ENCODE measurements around the gene SNCG. TPM values are rescaled to one million over a fixed set of nuclear protein-coding genes. Genes with fewer than 3 reads are reported as not detected.

SNCG gene
- total and polyA plus RNA-seq, 9 donors = 4.4 to 11.7 (median 5.9) TPM

GRCh38 chr10:86967481-86967941 is 9.1 kb downstream of the SNCG start:
- Histone ChIP-seq H3K27me3 (ENCODE audit: control insufficient read depth, insufficient read depth, low read length) (peaks cover 34% of the 10 kb centered on the region), H3K27ac (ENCODE audit: low read length) (no peak overlapping the region), H3K4me3 (ENCODE audit: low read length) (no peak overlapping the region), H3K9me3 (replicated peaks; ENCODE audit: control insufficient read depth, low read depth, low read length) (no peaks in the 10 kb centered on the region), H3K36me3 (ENCODE audit: control insufficient read depth, insufficient read depth, low read length) (no peaks in the 10 kb centered on the region), H3K4me1 (ENCODE audit: control insufficient read depth, insufficient read depth, low read length) (peaks cover 59% of the 10 kb centered on the region)
- peak; percentile 15 for DNase-seq
- 75% methylated on average over 7 of the region's 7 CpGs for WGBS (ENCODE audit: insufficient coverage)

GRCh38 chr10:86968271-86968993 is 10.0 kb downstream of the SNCG start, which contains the start of gene ADIRF:
ADIRF (plus strand) TSS chr10:86968482; CDS start chr10:86968545, 63 bp downstream.
- WGBS (ENCODE audit: insufficient coverage) = 18% methylated on average over 57 of the region's 59 CpGs
- H3K9me3 ChIP-seq (replicated peaks; ENCODE audit: control insufficient read depth, low read depth, low read length) = no peaks in the 10 kb centered on the region
- H3K27me3 ChIP-seq (ENCODE audit: control insufficient read depth, insufficient read depth, low read length) = peaks cover 34% of the 10 kb centered on the region
- peak; percentile 42 for DNase-seq
- H3K36me3 ChIP-seq (ENCODE audit: control insufficient read depth, insufficient read depth, low read length) = no peaks in the 10 kb centered on the region
- H3K4me1 ChIP-seq (ENCODE audit: control insufficient read depth, insufficient read depth, low read length) = peaks cover 59% of the 10 kb centered on the region
- H3K27ac ChIP-seq (ENCODE audit: low read length) = peak within 1 kb of the TSS; percentile 90
- peak within 1 kb of the TSS; percentile 19 for H3K4me3 ChIP-seq (ENCODE audit: low read length)

- H3K36me3 ChIP-seq (ENCODE audit: control insufficient read depth, insufficient read depth, low read length) = no peaks in the 10 kb centered on the region
- H3K4me3 ChIP-seq (ENCODE audit: low read length) = no peak overlapping the region
- H3K27me3 ChIP-seq (ENCODE audit: control insufficient read depth, insufficient read depth, low read length) = peaks cover 34% of the 10 kb centered on the region
- peak; percentile 18 for DNase-seq
- H3K9me3 ChIP-seq (replicated peaks; ENCODE audit: control insufficient read depth, low read depth, low read length) = no peaks in the 10 kb centered on the region
- H3K27ac ChIP-seq (ENCODE audit: low read length) = peak overlapping the region; percentile 90
- peaks cover 59% of the 10 kb centered on the region for H3K4me1 ChIP-seq (ENCODE audit: control insufficient read depth, insufficient read depth, low read length)
- WGBS (ENCODE audit: insufficient coverage) = 64% methylated on average over 8 of the region's 9 CpGs
Measured at GRCh38 chr10:86968994-86969355, 10.6 kb downstream of the SNCG start.

- DNase-seq = peak; percentile 74
- Histone ChIP-seq H3K9me3 (replicated peaks; ENCODE audit: control insufficient read depth, low read depth, low read length) (no peaks in the 10 kb centered on the region), H3K4me3 (ENCODE audit: low read length) (no peak overlapping the region), H3K36me3 (ENCODE audit: control insufficient read depth, insufficient read depth, low read length) (no peaks in the 10 kb centered on the region), H3K27me3 (ENCODE audit: control insufficient read depth, insufficient read depth, low read length) (peaks cover 34% of the 10 kb centered on the region), H3K27ac (ENCODE audit: low read length) (peak overlapping the region; percentile 90), H3K4me1 (ENCODE audit: control insufficient read depth, insufficient read depth, low read length) (peaks cover 59% of the 10 kb centered on the region)
- 52% methylated on average over 5 of the region's 8 CpGs for WGBS (ENCODE audit: insufficient coverage)
Measured at GRCh38 chr10:86969421-86970041, 11.1 kb downstream of the SNCG start.

GRCh38 chr10:86970162-86970981 is 12.0 kb downstream of the SNCG start:
- Histone ChIP-seq H3K4me3 (ENCODE audit: low read length) (peak overlapping the region; percentile 75), H3K27me3 (ENCODE audit: control insufficient read depth, insufficient read depth, low read length) (peaks cover 34% of the 10 kb centered on the region), H3K9me3 (replicated peaks; ENCODE audit: control insufficient read depth, low read depth, low read length) (no peaks in the 10 kb centered on the region), H3K4me1 (ENCODE audit: control insufficient read depth, insufficient read depth, low read length) (peaks cover 59% of the 10 kb centered on the region), H3K27ac (ENCODE audit: low read length) (peak overlapping the region; percentile 90), H3K36me3 (ENCODE audit: control insufficient read depth, insufficient read depth, low read length) (no peaks in the 10 kb centered on the region)
- DNase-seq = peak; percentile 82
- 7% methylated on average over 22 of the region's 30 CpGs for WGBS (ENCODE audit: insufficient coverage)

GRCh38 chr10:86970982-86971231 is 12.5 kb downstream of the SNCG start:
- Histone ChIP-seq H3K27me3 (ENCODE audit: control insufficient read depth, insufficient read depth, low read length) (peaks cover 34% of the 10 kb centered on the region), H3K4me3 (ENCODE audit: low read length) (peak overlapping the region; percentile 75), H3K27ac (ENCODE audit: low read length) (peak overlapping the region; percentile 90), H3K9me3 (replicated peaks; ENCODE audit: control insufficient read depth, low read depth, low read length) (no peaks in the 10 kb centered on the region), H3K36me3 (ENCODE audit: control insufficient read depth, insufficient read depth, low read length) (no peaks in the 10 kb centered on the region), H3K4me1 (ENCODE audit: control insufficient read depth, insufficient read depth, low read length) (peaks cover 59% of the 10 kb centered on the region)
- DNase-seq = no peak
- 0% methylated on average over 18 of the region's 20 CpGs for WGBS (ENCODE audit: insufficient coverage)

GRCh38 chr10:86971232-86971991 is 13.0 kb downstream of the SNCG start:
- WGBS (ENCODE audit: insufficient coverage) = 4% methylated on average over 38 of the region's 66 CpGs
- H3K27me3 ChIP-seq (ENCODE audit: control insufficient read depth, insufficient read depth, low read length) = peaks cover 34% of the 10 kb centered on the region
- H3K4me3 ChIP-seq (ENCODE audit: low read length) = peak overlapping the region; percentile 75
- peak; percentile 95 for DNase-seq
- H3K4me1 ChIP-seq (ENCODE audit: control insufficient read depth, insufficient read depth, low read length) = peaks cover 55% of the 10 kb centered on the region
- peak overlapping the region; percentile 90 for H3K27ac ChIP-seq (ENCODE audit: low read length)
- no peaks in the 10 kb centered on the region for H3K36me3 ChIP-seq (ENCODE audit: control insufficient read depth, insufficient read depth, low read length)
- no peaks in the 10 kb centered on the region for H3K9me3 ChIP-seq (replicated peaks; ENCODE audit: control insufficient read depth, low read depth, low read length)

- 92% methylated on average over 11 of the region's 11 CpGs for WGBS (ENCODE audit: insufficient coverage)
- H3K27ac ChIP-seq (ENCODE audit: low read length) = no peak overlapping the region
- peaks cover 30% of the 10 kb centered on the region for H3K27me3 ChIP-seq (ENCODE audit: control insufficient read depth, insufficient read depth, low read length)
- no peaks in the 10 kb centered on the region for H3K9me3 ChIP-seq (replicated peaks; ENCODE audit: control insufficient read depth, low read depth, low read length)
- no peak overlapping the region for H3K4me3 ChIP-seq (ENCODE audit: low read length)
- peak; percentile 19 for DNase-seq
- H3K36me3 ChIP-seq (ENCODE audit: control insufficient read depth, insufficient read depth, low read length) = no peaks in the 10 kb centered on the region
- peaks cover 45% of the 10 kb centered on the region for H3K4me1 ChIP-seq (ENCODE audit: control insufficient read depth, insufficient read depth, low read length)
Measured at GRCh38 chr10:86972613-86973380, 14.4 kb downstream of the SNCG start.

GRCh38 chr10:86974484-86974883 is 16.1 kb downstream of the SNCG start:
- H3K27ac ChIP-seq (ENCODE audit: low read length) = no peak overlapping the region
- H3K9me3 ChIP-seq (replicated peaks; ENCODE audit: control insufficient read depth, low read depth, low read length) = no peaks in the 10 kb centered on the region
- no peak overlapping the region for H3K4me3 ChIP-seq (ENCODE audit: low read length)
- peaks cover 36% of the 10 kb centered on the region for H3K4me1 ChIP-seq (ENCODE audit: control insufficient read depth, insufficient read depth, low read length)
- peaks cover 13% of the 10 kb centered on the region for H3K27me3 ChIP-seq (ENCODE audit: control insufficient read depth, insufficient read depth, low read length)
- no peak for DNase-seq
- WGBS (ENCODE audit: insufficient coverage) = 73% methylated on average over 6 of the region's 7 CpGs
- H3K36me3 ChIP-seq (ENCODE audit: control insufficient read depth, insufficient read depth, low read length) = no peaks in the 10 kb centered on the region
